CD4-positive, alpha-beta T cell (primary cell): ENCODE results near the gene LYAR. TPM values are rescaled to one million over a fixed set of nuclear protein-coding genes. Genes with fewer than 3 reads are reported as not detected.
"Not testable (repeated sequence)": the region's sequence is repeated elsewhere in the genome, so short reads cannot be mapped to it uniquely, and the experiment has no call there.

Source experiments
- ATAC-seq: fragments of 200-7000 bp; cut with Tn5 transposase; one replicate; pipeline ENCODE4 v1.10.0; 2022; ENCODE audit warnings: mild to moderate bottlenecking; ENCODE audit not compliant: poor library complexity
- CTCF ChIA-PET: fragments of 350-600 bp; sonication (Branson Sonifier 250); formaldehyde crosslinking; loops from one replicate; lab custom pipeline; 2021; ENCODE audit warnings: antibody characterized with exemption, inconsistent platforms; lab: Charles Lee
- POLR2A ChIA-PET: fragments of 350-600 bp; sonication (Branson Sonifier 250); formaldehyde crosslinking; loops from one replicate; lab custom pipeline; 2021; ENCODE audit warnings: antibody characterized with exemption, inconsistent platforms; lab: Charles Lee
- DNase-seq, 14 experiments: peaks; one replicate each; pipeline ENCODE4 v3.0.0-alpha.2; 2013 to 2020; ENCODE audit warnings: mixed read lengths in 2 of 14
- H3K27ac ChIP-seq, 2 donors: one replicate each; pipeline versions ENCODE4 v1.5.1 to v1.7.0; 2013; ENCODE audit warnings: low read length in 2 of 2, low read depth in 1 of 2, mild to moderate bottlenecking in 1 of 2
- H3K27me3 ChIP-seq, 2 experiments: 1 replicate in 1 of 2; 2 replicates in 1 of 2; pipeline versions ENCODE4 v1.6.1 to v1.7.0; 2013; ENCODE audit warnings: low read length in 2 of 2, control low read depth in 1 of 2, mild to moderate bottlenecking in 1 of 2, moderate library complexity in 1 of 2; ENCODE audit not compliant: insufficient read depth in 2 of 2, control insufficient read depth in 1 of 2
- H3K36me3 ChIP-seq: one replicate; pipeline ENCODE4 v1.6.1; 2013; ENCODE audit warnings: low read length, control low read depth; ENCODE audit not compliant: insufficient read depth
- H3K4me1 ChIP-seq: one replicate; pipeline ENCODE4 v1.6.1; 2013; ENCODE audit warnings: low read length, control low read depth; ENCODE audit not compliant: insufficient read depth
- H3K4me3 ChIP-seq: one replicate; pipeline ENCODE4 v1.5.1; 2013; ENCODE audit warnings: mild to moderate bottlenecking, low read length, moderate library complexity
- H3K9me3 ChIP-seq, 2 experiments: 1 replicate in 1 of 2; 2 replicates in 1 of 2; pipeline versions ENCODE4 v1.6.1 to v1.7.0; 2013; ENCODE audit warnings: low read length in 2 of 2, mild to moderate bottlenecking in 2 of 2, control low read depth in 1 of 2, moderate library complexity in 1 of 2; ENCODE audit not compliant: control insufficient read depth in 1 of 2, insufficient read depth in 1 of 2
- H3K27ac Mint-ChIP-seq: one replicate; pipeline ENCODE4 v1.8.0; 2020; ENCODE audit warnings: mixed read lengths
- H3K27me3 Mint-ChIP-seq: one replicate; pipeline ENCODE4 v1.8.0; 2021; ENCODE audit warnings: mixed read lengths
- H3K36me3 Mint-ChIP-seq: one replicate; pipeline ENCODE4 v1.8.0; 2021; ENCODE audit warnings: low read depth, mixed read lengths
- H3K4me1 Mint-ChIP-seq: one replicate; pipeline ENCODE4 v1.8.0; 2021; ENCODE audit warnings: low read depth, mixed read lengths
- H3K4me3 Mint-ChIP-seq: one replicate; pipeline ENCODE4 v1.8.0; 2020; ENCODE audit warnings: mild to moderate bottlenecking, mixed read lengths
- H3K9me3 Mint-ChIP-seq: one replicate; pipeline ENCODE4 v1.8.0; 2020; ENCODE audit warnings: mixed read lengths
- intact Hi-C, 2 experiments: fragments of 100-400 bp; cut with DNase I in 1 of 2; cut with micrococcal nuclease in 1 of 2; formaldehyde crosslinking; loops; one replicate each; pipeline versions ENCODE4 v1.15.1 to v1.9.0; 2023 to 2025; cut with DNase I, micrococcal nuclease
- total RNA-seq, 174 experiments: library from RNA in 2 of 174; stranded (reverse) in 2 of 174; gene quantifications; one replicate each; pipeline ENCODE4 v1.2.3 and lab custom pipeline; 2021 to 2026
- TF ChIP-seq, protein P1 (sequence below): fragments of 200-600 bp; IDR thresholded peaks from one replicate; pipeline ENCODE4 v1.8.0; 2022; ENCODE audit warnings: antibody characterized with exemption, mild to moderate bottlenecking

The LYAR gene
- total RNA-seq, 2 experiments from 2014 or later: 13.8 to 13.9 TPM

DNA sequence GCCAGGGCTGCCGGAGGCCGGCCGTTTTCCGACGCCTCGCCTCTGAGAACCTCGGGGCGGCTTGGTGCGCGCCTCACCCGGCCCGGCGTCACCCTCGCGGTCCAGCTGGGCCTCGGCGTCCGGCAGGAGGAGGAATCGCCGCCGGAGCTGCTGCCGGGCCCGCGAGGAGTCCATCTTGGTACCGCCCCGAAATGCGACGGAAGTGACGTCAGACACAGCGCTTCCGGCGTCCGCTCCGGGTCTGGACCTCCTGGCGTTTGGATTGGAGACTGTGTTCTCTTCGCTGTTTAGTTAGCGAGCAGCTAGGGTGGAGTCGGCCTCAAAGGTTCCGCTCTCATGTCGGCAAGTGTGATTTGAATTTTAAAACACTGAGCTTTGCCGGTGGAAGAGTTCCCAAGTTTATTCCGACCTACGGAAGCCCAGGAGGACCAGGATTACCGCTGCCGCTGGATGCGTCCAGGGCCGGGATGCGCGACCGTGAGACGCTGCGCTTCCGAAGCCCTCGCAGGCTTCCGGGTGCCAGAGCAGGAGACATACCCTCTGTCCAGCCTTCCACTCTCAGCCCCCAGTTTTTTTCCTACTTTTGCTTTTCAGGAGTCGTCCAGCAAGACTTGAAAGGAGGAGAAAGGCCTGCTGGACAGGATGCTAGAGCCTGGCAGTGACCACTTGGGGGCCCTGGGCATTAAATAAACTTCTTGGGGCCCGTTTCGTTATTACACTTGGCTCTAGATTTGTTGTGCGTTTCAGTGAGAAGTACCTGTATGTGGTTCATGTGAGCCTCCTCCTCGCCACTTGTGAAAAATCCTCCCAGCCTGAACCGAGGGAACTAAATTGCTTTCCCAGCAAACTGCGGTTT, 41.7 kb downstream of the LYAR start, which contains the start of gene TMEM128:
Gene TMEM128, minus strand, starts transcription at position 195 of the 856 bp plus-strand sequence. Its CDS starts 21 bp downstream, at position 174.
- Mint-ChIP-seq H3K36me3 (peaks cover 44% of the 10 kb centered on the region), H3K4me3 (peak within 1 kb of the TSS; percentile 89), H3K27me3 (peaks cover 3% of the 10 kb centered on the region), H3K4me1 (peaks cover 40% of the 10 kb centered on the region), H3K9me3 (no peaks in the 10 kb centered on the region), H3K27ac (peak within 1 kb of the TSS; percentile 99)
- POLR2A ChIA-PET: interaction anchor here (0.6 to 2.5 kb wide), 18 partner anchors 11 to 327 kb away, joined by 3 to 16 read pairs (median 6); partner anchors contain the start of genes LYAR, NSG1, STX18 and ZBTB49
- peak; percentile 96 for ATAC-seq
- Histone ChIP-seq H3K4me1 (peaks cover 21% of the 10 kb centered on the region), H3K4me3 (peak within 1 kb of the TSS; percentile 88), H3K27ac (peak within 1 kb of the TSS; percentile 83 to 94), H3K36me3 (peaks cover 22% of the 10 kb centered on the region), H3K27me3 (no peaks in the 10 kb centered on the region), H3K9me3 (no peaks in the 10 kb centered on the region)
- intact Hi-C loops: loop anchor here (1.0 to 5.0 kb wide), 5 partner anchors 42 to 294 kb away; partner anchors contain the start of genes LYAR (in 2 of the 2), STX18 (in 2 of the 2) and ZBTB49 (in 2 of the 2)
- peak; percentile 87 to 96 (median 90) for DNase-seq
- TF ChIP-seq, protein P1, sequence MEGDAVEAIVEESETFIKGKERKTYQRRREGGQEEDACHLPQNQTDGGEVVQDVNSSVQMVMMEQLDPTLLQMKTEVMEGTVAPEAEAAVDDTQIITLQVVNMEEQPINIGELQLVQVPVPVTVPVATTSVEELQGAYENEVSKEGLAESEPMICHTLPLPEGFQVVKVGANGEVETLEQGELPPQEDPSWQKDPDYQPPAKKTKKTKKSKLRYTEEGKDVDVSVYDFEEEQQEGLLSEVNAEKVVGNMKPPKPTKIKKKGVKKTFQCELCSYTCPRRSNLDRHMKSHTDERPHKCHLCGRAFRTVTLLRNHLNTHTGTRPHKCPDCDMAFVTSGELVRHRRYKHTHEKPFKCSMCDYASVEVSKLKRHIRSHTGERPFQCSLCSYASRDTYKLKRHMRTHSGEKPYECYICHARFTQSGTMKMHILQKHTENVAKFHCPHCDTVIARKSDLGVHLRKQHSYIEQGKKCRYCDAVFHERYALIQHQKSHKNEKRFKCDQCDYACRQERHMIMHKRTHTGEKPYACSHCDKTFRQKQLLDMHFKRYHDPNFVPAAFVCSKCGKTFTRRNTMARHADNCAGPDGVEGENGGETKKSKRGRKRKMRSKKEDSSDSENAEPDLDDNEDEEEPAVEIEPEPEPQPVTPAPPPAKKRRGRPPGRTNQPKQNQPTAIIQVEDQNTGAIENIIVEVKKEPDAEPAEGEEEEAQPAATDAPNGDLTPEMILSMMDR: no peak
- CTCF ChIA-PET: interaction anchor here (0.5 to 2.7 kb wide), 5 partner anchors 11 to 1234 kb away, joined by 3 to 11 read pairs (median 4); no protein-coding TSS in a partner anchor

DNA sequence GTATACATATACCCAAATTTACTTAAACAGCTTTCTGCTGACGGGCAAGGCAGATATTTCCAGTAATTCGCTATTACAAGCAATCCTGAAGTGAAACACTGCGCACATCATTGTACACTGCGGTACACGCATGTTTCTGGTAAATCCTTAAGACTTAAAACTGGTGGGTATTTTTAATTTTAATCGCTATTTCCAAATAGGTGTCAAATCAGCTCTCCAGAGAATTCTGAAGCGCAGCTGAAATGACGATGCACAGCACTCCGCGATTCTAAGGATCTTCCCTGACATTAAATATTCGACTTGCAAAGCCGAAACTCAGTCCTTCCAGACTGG, 42.3 kb downstream of the LYAR start:
- peaks cover 50% of the 10 kb centered on the region for H3K36me3 Mint-ChIP-seq
- H3K9me3 ChIP-seq: no peaks in the 10 kb centered on the region
- peak in 1 of 14 experiments; percentile 17 for DNase-seq
- peak; percentile 38 for ATAC-seq
- peaks cover 23% of the 10 kb centered on the region for H3K36me3 ChIP-seq
- TF ChIP-seq, protein P1: no peak
- peaks cover under 1% of the 10 kb centered on the region for H3K27me3 Mint-ChIP-seq
- H3K27ac ChIP-seq: peak overlapping the region; percentile 83 to 94
- POLR2A ChIA-PET: interaction anchor here (0.9 to 2.5 kb wide), 15 partner anchors 11 to 327 kb away, joined by 3 to 16 read pairs (median 8); partner anchors contain the start of genes LYAR, NSG1, STX18 and ZBTB49
- CTCF ChIA-PET: interaction anchor here (0.5 to 2.7 kb wide), 4 partner anchors 13 to 1234 kb away, joined by 3 to 11 read pairs (median 4); no protein-coding TSS in a partner anchor
- H3K4me1 Mint-ChIP-seq: peaks cover 40% of the 10 kb centered on the region
- H3K4me3 Mint-ChIP-seq: peak overlapping the region; percentile 89
- peaks cover 18% of the 10 kb centered on the region for H3K4me1 ChIP-seq
- intact Hi-C loops: loop anchor here (1.0 to 5.0 kb wide), 5 partner anchors 43 to 295 kb away; partner anchors contain the start of genes LYAR (in 2 of the 2), STX18 (in 2 of the 2) and ZBTB49 (in 2 of the 2)
- no peaks in the 10 kb centered on the region for H3K27me3 ChIP-seq
- no peaks in the 10 kb centered on the region for H3K9me3 Mint-ChIP-seq
- H3K27ac Mint-ChIP-seq: peak overlapping the region; percentile 99
- peak overlapping the region; percentile 88 for H3K4me3 ChIP-seq

DNA sequence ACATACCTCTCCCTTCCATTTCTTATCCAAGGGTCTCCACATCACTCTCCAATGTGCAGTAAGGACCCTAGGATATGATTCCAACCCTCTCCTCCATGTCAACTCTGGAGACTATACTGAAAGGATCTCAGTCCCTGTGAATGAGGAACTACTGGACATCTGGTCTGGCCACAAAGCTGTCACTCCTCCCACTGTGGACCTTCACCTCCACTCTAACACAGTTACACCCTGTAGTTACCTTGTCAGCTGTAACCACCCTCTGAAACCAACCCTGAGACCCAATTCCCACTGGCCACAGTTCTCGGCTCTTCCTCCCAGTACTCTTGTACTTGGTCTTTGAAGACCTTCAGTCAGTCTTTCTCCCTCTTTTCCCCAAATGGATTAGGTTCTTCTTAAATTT, 44.8 kb downstream of the LYAR start:
- peaks cover 41% of the 10 kb centered on the region for H3K36me3 ChIP-seq
- H3K4me3 Mint-ChIP-seq: peak overlapping the region; percentile 43
- H3K27me3 Mint-ChIP-seq: no peaks in the 10 kb centered on the region
- ATAC-seq: no peak
- H3K4me1 ChIP-seq: peaks cover 16% of the 10 kb centered on the region
- TF ChIP-seq, protein P1: no peak
- H3K27ac ChIP-seq: no peak overlapping the region
- H3K4me1 Mint-ChIP-seq: peaks cover 45% of the 10 kb centered on the region
- intact Hi-C loops: loop anchor here (5.0 kb wide), 3 partner anchors 47 to 297 kb away; partner anchors contain the start of genes LYAR (in 1 of the 2), STX18 (in 1 of the 2) and ZBTB49 (in 1 of the 2)
- POLR2A ChIA-PET: no interaction called here
- no peak for DNase-seq
- no peaks in the 10 kb centered on the region for H3K27me3 ChIP-seq
- CTCF ChIA-PET: no interaction called here
- H3K27ac Mint-ChIP-seq: peak overlapping the region; percentile 19
- H3K36me3 Mint-ChIP-seq: peaks cover 75% of the 10 kb centered on the region
- no peak overlapping the region for H3K4me3 ChIP-seq
- no peaks in the 10 kb centered on the region for H3K9me3 ChIP-seq
- no peaks in the 10 kb centered on the region for H3K9me3 Mint-ChIP-seq

DNA sequence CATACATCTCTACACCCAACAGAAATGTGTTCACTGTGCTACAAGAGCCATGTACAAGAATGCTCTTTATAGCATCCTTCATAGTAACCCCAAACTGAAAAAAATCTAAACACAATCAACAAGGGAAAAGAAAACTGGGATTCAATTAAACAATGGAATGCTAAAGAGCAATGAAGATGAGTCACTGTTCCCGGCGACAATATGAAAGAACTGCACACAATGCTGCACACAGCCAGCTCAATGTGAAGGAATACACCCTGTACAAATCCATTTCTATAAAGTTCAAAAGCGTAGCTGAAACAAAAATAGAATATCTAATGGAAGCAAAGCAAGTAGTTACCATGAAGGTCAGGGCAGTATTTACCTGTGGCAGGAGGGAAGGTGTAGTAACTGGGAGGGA, 50.4 kb downstream of the LYAR start:
- CTCF ChIA-PET: not testable (repeated sequence)

More for the DNA sequence above, 50.4 kb downstream of the LYAR start:
- H3K27me3 ChIP-seq, POLR2A ChIA-PET, ATAC-seq, intact Hi-C loops, H3K9me3 ChIP-seq, H3K27me3 Mint-ChIP-seq, H3K4me3 ChIP-seq, H3K4me3 Mint-ChIP-seq, H3K4me1 ChIP-seq, H3K27ac Mint-ChIP-seq, DNase-seq, H3K27ac ChIP-seq, H3K9me3 Mint-ChIP-seq: not testable (repeated sequence)
- Mint-ChIP-seq H3K36me3 (peaks cover 88% of the 10 kb centered on the region), H3K4me1 (peaks cover 12% of the 10 kb centered on the region)
- H3K36me3 ChIP-seq: peaks cover 60% of the 10 kb centered on the region
